MCF 10A (cell line): ENCODE data around the gene ZNF20. TPM values are rescaled to one million over a fixed set of nuclear protein-coding genes. Genes with fewer than 3 reads are reported as not detected.

Experiments
- BruUV-seq: library from RNA; stranded (reverse); fragments of 400-500 nt; replicated peaks from 2 replicates; lab custom pipeline; 2021; lab: Mats Ljungman, UMichigan
- CTCF ChIA-PET: fragments of 300-600 bp; sonication (Branson Sonifier 250); formaldehyde crosslinking; extraction: SDS; loops from one replicate; lab custom pipeline; 2021; ENCODE audit warnings: antibody characterized with exemption, inconsistent platforms; lab: Yijun Ruan, JAX
- POLR2A ChIA-PET: fragments of 300-600, 350-650 bp; sonication (Branson Sonifier 250); formaldehyde crosslinking; extraction: SDS; loops from one replicate; lab custom pipeline; 2020; ENCODE audit warnings: antibody characterized with exemption, inconsistent platforms; lab: Yijun Ruan, JAX
- DNase-seq: peaks from one replicate; pipeline ENCODE4 v3.0.0-alpha.2; 2018; ENCODE audit not compliant: unreplicated experiment
- H3K27ac Mint-ChIP-seq: one replicate; pipeline ENCODE4 v1.8.0; 2022; ENCODE audit warnings: mild to moderate bottlenecking, low read depth, mixed read lengths; ENCODE audit not compliant: unreplicated experiment
- H3K27me3 Mint-ChIP-seq: one replicate; pipeline ENCODE4 v1.8.0; 2022; ENCODE audit warnings: mixed read lengths; ENCODE audit not compliant: insufficient read depth, unreplicated experiment
- H3K36me3 Mint-ChIP-seq: one replicate; pipeline ENCODE4 v1.8.0; 2022; ENCODE audit warnings: mild to moderate bottlenecking, moderate library complexity, mixed read lengths; ENCODE audit not compliant: insufficient read depth, unreplicated experiment
- H3K4me1 Mint-ChIP-seq: one replicate; pipeline ENCODE4 v1.8.0; 2022; ENCODE audit warnings: mixed read lengths; ENCODE audit not compliant: insufficient read depth, unreplicated experiment
- H3K4me3 Mint-ChIP-seq: one replicate; pipeline ENCODE4 v1.8.0; 2022; ENCODE audit warnings: mild to moderate bottlenecking, moderate library complexity, mixed read lengths; ENCODE audit not compliant: unreplicated experiment
- H3K9me3 Mint-ChIP-seq: one replicate; pipeline ENCODE4 v1.8.0; 2022; ENCODE audit warnings: mixed read lengths; ENCODE audit not compliant: unreplicated experiment
- intact Hi-C: fragments of 100-400 bp; cut with micrococcal nuclease; formaldehyde crosslinking; loops from 2 replicates; pipeline ENCODE4 v1.14.1; 2022
- total RNA-seq: library from RNA; stranded (reverse); gene quantifications from 2 replicates; pipeline ENCODE4 v1.2.3, GENCODE V29; 2022
- TF ChIP-seq, protein P1 (sequence below): fragments of 200-600 bp; IDR thresholded peaks from one replicate; pipeline ENCODE4 v1.8.0; 2022; ENCODE audit warnings: antibody characterized with exemption, mild to moderate bottlenecking; ENCODE audit not compliant: unreplicated experiment

The ZNF20 gene
- total RNA-seq, 1 experiment from 2014 or later, result 1.4 TPM

DNA sequence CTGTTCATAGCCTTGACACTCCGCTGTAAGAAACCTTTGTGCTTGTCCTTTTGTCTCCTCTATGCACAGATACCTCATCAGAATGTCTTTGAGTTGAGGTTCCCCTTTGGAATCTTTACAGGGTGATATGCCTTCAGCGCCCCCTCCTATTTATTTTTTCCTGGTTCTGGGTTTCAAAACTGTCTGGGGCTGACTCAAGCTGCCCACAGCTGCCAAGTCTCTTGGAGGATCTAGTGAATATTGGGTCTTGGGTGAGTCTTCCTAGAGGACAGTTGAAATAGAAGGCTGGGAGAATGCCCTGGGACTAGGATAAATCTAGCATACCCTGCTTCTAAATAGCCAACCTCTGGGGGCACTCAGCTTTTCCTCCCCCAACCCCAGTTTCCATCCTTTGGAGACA, 23.7 kb upstream of the ZNF20 start:
- POLR2A ChIA-PET, result interaction anchor here (0.6 to 2.4 kb wide), 17 partner anchors 11 to 504 kb away, joined by 3 to 22 read pairs (median 4); partner anchors contain the start of genes ZNF20, ZNF44, ZNF443 and ZNF490
- Mint-ChIP-seq H3K4me3 (peak overlapping the region; percentile 83), H3K27me3 (no peaks in the 10 kb centered on the region), H3K36me3 (peaks cover 11% of the 10 kb centered on the region), H3K4me1 (peaks cover 8% of the 10 kb centered on the region), H3K27ac (peak overlapping the region; percentile 97), H3K9me3 (peaks cover 8% of the 10 kb centered on the region)
- DNase-seq, result no peak
- TF ChIP-seq, protein P1, sequence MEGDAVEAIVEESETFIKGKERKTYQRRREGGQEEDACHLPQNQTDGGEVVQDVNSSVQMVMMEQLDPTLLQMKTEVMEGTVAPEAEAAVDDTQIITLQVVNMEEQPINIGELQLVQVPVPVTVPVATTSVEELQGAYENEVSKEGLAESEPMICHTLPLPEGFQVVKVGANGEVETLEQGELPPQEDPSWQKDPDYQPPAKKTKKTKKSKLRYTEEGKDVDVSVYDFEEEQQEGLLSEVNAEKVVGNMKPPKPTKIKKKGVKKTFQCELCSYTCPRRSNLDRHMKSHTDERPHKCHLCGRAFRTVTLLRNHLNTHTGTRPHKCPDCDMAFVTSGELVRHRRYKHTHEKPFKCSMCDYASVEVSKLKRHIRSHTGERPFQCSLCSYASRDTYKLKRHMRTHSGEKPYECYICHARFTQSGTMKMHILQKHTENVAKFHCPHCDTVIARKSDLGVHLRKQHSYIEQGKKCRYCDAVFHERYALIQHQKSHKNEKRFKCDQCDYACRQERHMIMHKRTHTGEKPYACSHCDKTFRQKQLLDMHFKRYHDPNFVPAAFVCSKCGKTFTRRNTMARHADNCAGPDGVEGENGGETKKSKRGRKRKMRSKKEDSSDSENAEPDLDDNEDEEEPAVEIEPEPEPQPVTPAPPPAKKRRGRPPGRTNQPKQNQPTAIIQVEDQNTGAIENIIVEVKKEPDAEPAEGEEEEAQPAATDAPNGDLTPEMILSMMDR, result no peak
- TSS peak; percentile 37 for BruUV-seq
- CTCF ChIA-PET, result interaction anchor here (0.6 to 1.2 kb wide), 3 partner anchors 21 to 244 kb away, joined by 4 to 6 read pairs (median 5); no protein-coding TSS in a partner anchor
- intact Hi-C loops, result loop anchor here (2.0 to 10.0 kb wide), 3 partner anchors 131 to 501 kb away; partner anchors contain the start of genes MAN2B1, WDR83, ZNF44 and ZNF563

DNA sequence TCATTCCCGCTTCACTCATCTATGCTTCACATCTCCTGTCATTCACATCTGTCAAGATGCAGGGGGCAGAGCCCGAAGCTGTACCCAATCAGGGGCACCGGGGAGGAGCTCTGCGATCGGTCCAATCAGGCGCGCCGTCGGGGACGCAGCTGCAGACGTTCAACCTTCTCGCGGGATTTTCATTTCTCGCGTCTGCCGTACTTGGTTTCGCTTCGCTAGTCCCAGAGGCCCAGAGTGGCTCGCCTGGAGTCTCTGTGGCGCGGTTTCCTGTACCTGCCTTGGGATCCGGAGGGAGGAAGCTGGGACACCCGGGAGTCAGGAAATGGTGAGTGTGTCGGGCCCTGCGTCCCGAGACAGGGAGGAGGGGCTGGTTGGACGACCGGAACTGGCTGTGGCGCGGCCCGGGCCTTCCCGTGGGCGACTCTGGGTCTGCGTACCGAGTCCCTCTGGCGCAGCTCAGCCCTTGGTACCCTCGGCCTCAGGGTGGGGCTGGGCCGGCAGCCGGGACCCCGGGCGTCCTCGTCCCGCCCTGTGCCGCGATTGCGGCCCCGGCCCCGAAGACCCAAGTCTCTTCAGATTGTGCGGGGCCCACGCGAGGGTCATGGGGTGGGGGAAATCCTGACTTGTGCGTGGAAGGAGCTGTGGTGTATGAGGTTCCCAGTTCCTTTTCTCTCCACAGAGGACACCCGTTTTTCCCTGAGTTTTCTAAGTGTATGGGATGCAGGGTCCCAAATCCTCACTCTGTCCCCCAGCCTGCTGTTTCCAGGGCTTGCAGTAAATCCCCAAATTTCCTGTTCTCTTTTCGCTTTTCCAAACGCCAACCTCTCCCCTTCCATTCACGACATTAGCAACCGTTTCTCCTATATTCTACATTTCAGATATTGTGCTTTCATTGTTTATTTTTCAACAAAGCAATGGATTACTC, 23.0 kb upstream of the ZNF20 start, which contains the start of gene ZNF136:
ZNF136 (plus strand) TSS at position 215 of the 925 bp plus-strand sequence; CDS start at position 323, 108 bp downstream.
- DNase-seq, result peak; percentile 96
- intact Hi-C loops, result loop anchor here (2.0 to 10.0 kb wide), 3 partner anchors 132 to 502 kb away; partner anchors contain the start of genes MAN2B1, WDR83, ZNF44 and ZNF563
- Mint-ChIP-seq H3K36me3 (peaks cover 11% of the 10 kb centered on the region), H3K27ac (peak within 1 kb of the TSS; percentile 97), H3K9me3 (peaks cover 8% of the 10 kb centered on the region), H3K27me3 (no peaks in the 10 kb centered on the region), H3K4me3 (peak within 1 kb of the TSS; percentile 83), H3K4me1 (peaks cover 8% of the 10 kb centered on the region)
- no TSS peak for BruUV-seq
- POLR2A ChIA-PET, result interaction anchor here (0.6 to 2.4 kb wide), 27 partner anchors 12 to 544 kb away, joined by 3 to 22 read pairs (median 4); partner anchors contain the start of genes MAN2B1, WDR83, ZNF20 and ZNF44
- TF ChIP-seq, protein P1, result no peak
- CTCF ChIA-PET, result interaction anchor here (0.6 to 1.2 kb wide), 6 partner anchors 9 to 1017 kb away, joined by 3 to 6 read pairs (median 4); no protein-coding TSS in a partner anchor

DNA sequence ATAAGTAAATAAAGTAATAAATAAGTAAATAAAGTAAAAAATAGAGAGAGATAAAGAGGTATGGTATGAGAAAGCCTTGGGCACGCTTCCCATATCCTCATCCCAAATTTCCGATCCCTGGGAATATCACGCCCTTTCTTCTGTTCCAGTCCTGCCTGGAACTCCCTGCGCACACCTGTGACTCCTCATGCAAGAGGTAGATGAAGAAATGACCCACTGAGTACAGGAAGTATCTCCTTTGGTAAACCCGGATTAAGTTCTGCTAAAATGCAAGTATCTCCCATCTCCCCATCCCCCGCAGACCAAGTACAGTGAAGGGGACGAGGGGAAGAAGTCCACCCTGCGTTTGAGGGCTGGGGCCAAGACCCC, 22.3 kb upstream of the ZNF20 start:
- peak overlapping the region; percentile 97 for H3K27ac Mint-ChIP-seq
- H3K4me1 Mint-ChIP-seq, result peaks cover 8% of the 10 kb centered on the region
- BruUV-seq, result no TSS peak
- peaks cover 11% of the 10 kb centered on the region for H3K36me3 Mint-ChIP-seq
- peak overlapping the region; percentile 83 for H3K4me3 Mint-ChIP-seq
- H3K27me3 Mint-ChIP-seq, result no peaks in the 10 kb centered on the region
- ChIA-PET POLR2A (interaction anchor here (0.7 to 2.4 kb wide), 21 partner anchors 14 to 543 kb away, joined by 3 to 22 read pairs (median 4); partner anchors contain the start of genes MAN2B1, WDR83, ZNF20 and ZNF44), CTCF (interaction anchor here (0.6 to 1.2 kb wide), 6 partner anchors 10 to 1016 kb away, joined by 3 to 4 read pairs (median 4); partner anchors contain the start of gene ZNF20)
- DNase-seq, result no peak
- intact Hi-C loops, result loop anchor here (2.0 to 10.0 kb wide), 3 partner anchors 132 to 502 kb away; partner anchors contain the start of genes MAN2B1, WDR83, ZNF44 and ZNF563
- peaks cover 8% of the 10 kb centered on the region for H3K9me3 Mint-ChIP-seq
- TF ChIP-seq, protein P1, result no peak
